Neural cell (in vitro differentiated cells): ENCODE results near the gene NCS1. TPM values are rescaled to one million over a fixed set of nuclear protein-coding genes. Genes with fewer than 3 reads are reported as not detected.

ENCODE experiments used
- H2AFZ ChIP-seq: fragments of 200-600, 300-800 bp; sonication (generic), shearing (Covaris generic); 2 replicates; pipeline ENCODE4 v1.6.0; 2014; ENCODE audit warnings: low read depth, mild to moderate bottlenecking, antibody characterized with exemption, low read length, moderate library complexity
- H3F3A ChIP-seq: fragments of 200-600 bp; shearing (Covaris generic); 2 replicates; pipeline ENCODE4 v1.6.1; 2016; ENCODE audit warnings: mild to moderate bottlenecking, moderate library complexity, mixed read lengths, antibody characterized with exemption, low read length; ENCODE audit not compliant: insufficient read depth, poor library complexity, severe bottlenecking
- H3K27ac ChIP-seq: fragments of 200-600, 300-800 bp; sonication (generic), shearing (Covaris generic); 2 replicates; pipeline ENCODE4 v1.5.1; 2014; ENCODE audit warnings: mild to moderate bottlenecking, low read length, moderate library complexity
- H3K27me3 ChIP-seq: fragments of 300-800, 200-600 bp; sonication (generic), shearing (Covaris generic); 2 replicates; pipeline ENCODE4 v1.6.0; 2014; ENCODE audit warnings: mild to moderate bottlenecking, low read depth, low read length, moderate library complexity; ENCODE audit not compliant: insufficient read depth
- H3K36me3 ChIP-seq: fragments of 300-800, 200-600 bp; sonication (generic), shearing (Covaris generic); 2 replicates; pipeline ENCODE4 v1.5.1; 2014; ENCODE audit warnings: mild to moderate bottlenecking, antibody characterized with exemption, low read length, moderate library complexity; ENCODE audit not compliant: insufficient read depth
- H3K4me2 ChIP-seq: fragments of 300-800, 200-600 bp; sonication (generic), shearing (Covaris generic); 2 replicates; pipeline ENCODE4 v1.6.0; 2014; ENCODE audit warnings: mild to moderate bottlenecking, low read length
- H3K4me3 ChIP-seq: fragments of 300-800, 200-600 bp; sonication (generic), shearing (Covaris generic); 2 replicates; pipeline ENCODE4 v1.5.1; 2014; ENCODE audit warnings: mild to moderate bottlenecking, low read length, moderate library complexity
- H3K79me2 ChIP-seq: fragments of 200-600 bp; shearing (Covaris generic); replicated peaks from 2 replicates; pipeline ENCODE4 v1.6.0; 2014; ENCODE audit warnings: mild to moderate bottlenecking, low read length, moderate library complexity; ENCODE audit not compliant: insufficient read depth
- H3K9ac ChIP-seq: fragments of 300-800, 200-600 bp; sonication (generic), shearing (Covaris generic); 2 replicates; pipeline ENCODE4 v1.6.1; 2016; ENCODE audit warnings: mild to moderate bottlenecking, low read length, mixed read lengths
- H3K9me2 ChIP-seq: fragments of 200-600 bp; shearing (Covaris generic); 2 replicates; pipeline ENCODE4 v1.6.1; 2016; ENCODE audit warnings: mild to moderate bottlenecking, low read length, mixed read lengths; ENCODE audit not compliant: insufficient read depth
- H3K9me3 ChIP-seq: fragments of 200-600, 300-800 bp; sonication (generic), shearing (Covaris generic); 2 replicates; pipeline ENCODE4 v1.6.1; 2016; ENCODE audit warnings: mild to moderate bottlenecking, mixed run types, low read length, moderate library complexity, mixed read lengths
- H4K20me1 ChIP-seq: fragments of 200-600 bp; shearing (Covaris generic); 2 replicates; pipeline ENCODE4 v1.6.1; 2016; ENCODE audit warnings: mild to moderate bottlenecking, mixed run types; ENCODE audit not compliant: insufficient read depth
- CTCF ChIP-seq: fragments of 450-650 bp; IDR thresholded peaks from 2 replicates; pipeline ENCODE4 v1.5.1; 2014; ENCODE audit warnings: antibody characterized with exemption, mild to moderate bottlenecking, moderate library complexity; ENCODE audit not compliant: poor library complexity, severe bottlenecking
- EP300 ChIP-seq: fragments of 450-650 bp; conservative IDR thresholded peaks from 2 replicates; pipeline ENCODE4 v1.6.1; 2014; ENCODE audit warnings: antibody characterized with exemption, mild to moderate bottlenecking, moderate library complexity; ENCODE audit not compliant: poor library complexity, severe bottlenecking
- EZH2 ChIP-seq: fragments of 200-600, 300-800 bp; shearing (Covaris generic), sonication (generic); IDR thresholded peaks from 2 replicates; pipeline ENCODE4 v1.6.1; 2014; ENCODE audit warnings: antibody characterized with exemption, low read length, borderline replicate concordance, mild to moderate bottlenecking; ENCODE audit not compliant: insufficient read depth, poor library complexity, severe bottlenecking
- MXI1 ChIP-seq: fragments of 450-650 bp; conservative IDR thresholded peaks from 2 replicates; pipeline ENCODE4 v1.6.1; 2014; ENCODE audit warnings: antibody characterized with exemption, mild to moderate bottlenecking; ENCODE audit not compliant: poor library complexity, severe bottlenecking
- POLR2AphosphoS5 ChIP-seq: IDR thresholded peaks from 2 replicates; pipeline ENCODE4 v1.6.1; 2012
- RAD21 ChIP-seq: fragments of 450-650 bp; conservative IDR thresholded peaks from 2 replicates; pipeline ENCODE4 v1.6.1; 2014; ENCODE audit warnings: antibody characterized with exemption, mild to moderate bottlenecking, moderate library complexity
- SMC3 ChIP-seq: fragments of 450-650 bp; conservative IDR thresholded peaks from 2 replicates; pipeline ENCODE4 v1.6.1; 2014; ENCODE audit warnings: antibody characterized with exemption, mild to moderate bottlenecking, moderate library complexity; ENCODE audit not compliant: poor library complexity
- TAF1 ChIP-seq: IDR thresholded peaks from 2 replicates; pipeline ENCODE4 v1.6.1; 2012; ENCODE audit warnings: low read depth
- polyA plus RNA-seq: library from polyadenylated mRNA; depleted of rRNA; stranded (reverse); fragments of >200 nt; gene quantifications from 2 replicates; pipeline ENCODE4 v1.2.3, GENCODE V29; 2014
- TF ChIP-seq, protein P1 (sequence below): IDR thresholded peaks from 2 replicates; pipeline ENCODE4 v1.6.1; 2012; ENCODE audit warnings: borderline replicate concordance

The NCS1 gene
- polyA plus RNA-seq, 1 donor from 2014 or later = 73.3 TPM

DNA sequence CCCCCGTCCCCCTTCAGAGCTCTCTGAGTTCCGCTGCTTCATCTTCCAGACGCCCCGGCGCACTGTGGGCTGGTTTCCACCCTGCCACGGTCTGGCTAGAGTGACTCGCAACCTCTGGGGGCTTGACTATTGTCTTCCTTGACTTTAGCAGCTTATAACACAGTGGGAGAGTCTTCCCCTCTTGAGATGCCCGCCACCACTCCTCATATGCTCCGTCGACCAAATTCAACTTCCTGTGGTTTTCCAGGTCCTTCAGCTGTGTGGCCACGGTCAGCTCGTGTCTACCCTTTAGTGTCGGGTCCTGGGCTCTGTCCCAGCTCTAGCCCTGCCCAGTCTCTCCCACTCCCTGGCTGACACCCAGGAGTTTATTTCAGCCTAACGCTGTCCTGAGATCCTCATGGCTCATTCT is 28.2 kb upstream of the NCS1 start:
- H3K27ac ChIP-seq = no peak overlapping the region

DNA sequence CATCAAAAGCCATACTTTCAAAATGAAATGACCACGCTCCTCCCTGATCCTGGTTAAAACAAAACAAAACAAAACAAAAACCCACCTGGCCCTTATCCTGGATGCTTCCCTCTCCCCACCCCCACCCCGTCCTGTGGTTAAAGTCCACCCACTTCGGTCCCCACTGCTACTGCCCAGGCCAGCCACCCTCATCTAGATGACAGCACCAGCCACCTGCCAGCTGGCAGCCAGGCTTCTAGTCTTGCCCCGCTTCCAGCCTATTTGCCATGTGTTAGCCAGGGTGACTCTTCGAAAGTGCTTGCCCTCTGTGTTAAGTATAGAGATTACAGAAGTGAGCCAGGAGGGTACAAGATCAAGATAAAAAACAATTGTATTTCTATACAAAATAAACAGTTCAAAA is 27.5 kb upstream of the NCS1 start:
- Histone ChIP-seq H3K4me3 (no peak overlapping the region), H3K36me3 (no peaks in the 10 kb centered on the region), H3K9me3 (no peaks in the 10 kb centered on the region), H3K9me2 (no peaks in the 10 kb centered on the region), H3K4me2 (no peak overlapping the region), H3K27ac (no peak overlapping the region), H2AFZ (no peak overlapping the region), H3K9ac (no peak overlapping the region), H3K27me3 (no peaks in the 10 kb centered on the region), H3F3A (no peaks in the 10 kb centered on the region), H3K79me2 (no peaks in the 10 kb centered on the region), H4K20me1 (no peaks in the 10 kb centered on the region)
- no peak for TF ChIP-seq RAD21
- TF ChIP-seq POLR2AphosphoS5 = no peak
- TF ChIP-seq MXI1 = no peak
- no peak for TF ChIP-seq CTCF
- TF ChIP-seq, protein P1, sequence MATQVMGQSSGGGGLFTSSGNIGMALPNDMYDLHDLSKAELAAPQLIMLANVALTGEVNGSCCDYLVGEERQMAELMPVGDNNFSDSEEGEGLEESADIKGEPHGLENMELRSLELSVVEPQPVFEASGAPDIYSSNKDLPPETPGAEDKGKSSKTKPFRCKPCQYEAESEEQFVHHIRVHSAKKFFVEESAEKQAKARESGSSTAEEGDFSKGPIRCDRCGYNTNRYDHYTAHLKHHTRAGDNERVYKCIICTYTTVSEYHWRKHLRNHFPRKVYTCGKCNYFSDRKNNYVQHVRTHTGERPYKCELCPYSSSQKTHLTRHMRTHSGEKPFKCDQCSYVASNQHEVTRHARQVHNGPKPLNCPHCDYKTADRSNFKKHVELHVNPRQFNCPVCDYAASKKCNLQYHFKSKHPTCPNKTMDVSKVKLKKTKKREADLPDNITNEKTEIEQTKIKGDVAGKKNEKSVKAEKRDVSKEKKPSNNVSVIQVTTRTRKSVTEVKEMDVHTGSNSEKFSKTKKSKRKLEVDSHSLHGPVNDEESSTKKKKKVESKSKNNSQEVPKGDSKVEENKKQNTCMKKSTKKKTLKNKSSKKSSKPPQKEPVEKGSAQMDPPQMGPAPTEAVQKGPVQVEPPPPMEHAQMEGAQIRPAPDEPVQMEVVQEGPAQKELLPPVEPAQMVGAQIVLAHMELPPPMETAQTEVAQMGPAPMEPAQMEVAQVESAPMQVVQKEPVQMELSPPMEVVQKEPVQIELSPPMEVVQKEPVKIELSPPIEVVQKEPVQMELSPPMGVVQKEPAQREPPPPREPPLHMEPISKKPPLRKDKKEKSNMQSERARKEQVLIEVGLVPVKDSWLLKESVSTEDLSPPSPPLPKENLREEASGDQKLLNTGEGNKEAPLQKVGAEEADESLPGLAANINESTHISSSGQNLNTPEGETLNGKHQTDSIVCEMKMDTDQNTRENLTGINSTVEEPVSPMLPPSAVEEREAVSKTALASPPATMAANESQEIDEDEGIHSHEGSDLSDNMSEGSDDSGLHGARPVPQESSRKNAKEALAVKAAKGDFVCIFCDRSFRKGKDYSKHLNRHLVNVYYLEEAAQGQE = no peak
- no peak for TF ChIP-seq SMC3
- TF ChIP-seq TAF1 = no peak
- no peak for TF ChIP-seq EZH2

More for the DNA sequence above, 28.2 kb upstream of the NCS1 start:
- TF ChIP-seq EP300 (no peak), MXI1 (no peak), EZH2 (no peak), CTCF (no peak), TAF1 (no peak), RAD21 (no peak), POLR2AphosphoS5 (no peak), SMC3 (no peak)
- TF ChIP-seq, protein P1 = no peak
- Histone ChIP-seq H3K9ac (no peak overlapping the region), H3K79me2 (no peaks in the 10 kb centered on the region), H4K20me1 (no peaks in the 10 kb centered on the region), H3K27me3 (no peaks in the 10 kb centered on the region), H2AFZ (no peak overlapping the region), H3K9me2 (no peaks in the 10 kb centered on the region), H3F3A (no peaks in the 10 kb centered on the region), H3K36me3 (no peaks in the 10 kb centered on the region), H3K9me3 (no peaks in the 10 kb centered on the region), H3K4me2 (no peak overlapping the region), H3K4me3 (no peak overlapping the region)
